Measurements from ENCODE around the gene TMEM187.

DNA sequence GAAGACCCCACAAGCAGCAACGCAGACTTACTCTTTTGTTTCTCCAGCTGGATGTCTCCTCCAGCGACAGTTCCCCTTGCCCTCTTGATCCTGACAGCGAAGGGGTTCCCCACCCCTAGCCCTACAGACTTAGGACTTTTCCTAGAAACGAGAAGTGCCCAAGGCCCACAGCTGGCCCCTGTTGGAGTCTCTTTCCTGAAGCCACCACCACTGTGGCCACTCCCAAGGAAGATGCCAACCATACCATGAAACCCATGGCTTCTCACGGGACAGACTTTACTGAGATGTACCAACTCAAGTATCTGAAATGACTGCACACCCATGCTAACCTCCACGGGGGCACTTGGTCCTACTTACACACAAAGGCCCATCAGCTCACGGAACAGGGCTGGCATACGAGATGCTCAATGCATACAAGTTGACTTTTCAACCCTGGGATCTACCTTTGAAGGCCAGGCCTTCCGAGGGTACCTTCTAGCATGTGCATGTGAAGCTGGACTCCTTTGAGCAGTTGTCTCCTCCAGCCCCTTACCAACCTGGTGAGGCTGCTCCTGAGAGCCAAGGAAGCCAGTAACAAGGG, 48.1 kb downstream of the TMEM187 start:
- TF ChIP-seq, protein P1, sequence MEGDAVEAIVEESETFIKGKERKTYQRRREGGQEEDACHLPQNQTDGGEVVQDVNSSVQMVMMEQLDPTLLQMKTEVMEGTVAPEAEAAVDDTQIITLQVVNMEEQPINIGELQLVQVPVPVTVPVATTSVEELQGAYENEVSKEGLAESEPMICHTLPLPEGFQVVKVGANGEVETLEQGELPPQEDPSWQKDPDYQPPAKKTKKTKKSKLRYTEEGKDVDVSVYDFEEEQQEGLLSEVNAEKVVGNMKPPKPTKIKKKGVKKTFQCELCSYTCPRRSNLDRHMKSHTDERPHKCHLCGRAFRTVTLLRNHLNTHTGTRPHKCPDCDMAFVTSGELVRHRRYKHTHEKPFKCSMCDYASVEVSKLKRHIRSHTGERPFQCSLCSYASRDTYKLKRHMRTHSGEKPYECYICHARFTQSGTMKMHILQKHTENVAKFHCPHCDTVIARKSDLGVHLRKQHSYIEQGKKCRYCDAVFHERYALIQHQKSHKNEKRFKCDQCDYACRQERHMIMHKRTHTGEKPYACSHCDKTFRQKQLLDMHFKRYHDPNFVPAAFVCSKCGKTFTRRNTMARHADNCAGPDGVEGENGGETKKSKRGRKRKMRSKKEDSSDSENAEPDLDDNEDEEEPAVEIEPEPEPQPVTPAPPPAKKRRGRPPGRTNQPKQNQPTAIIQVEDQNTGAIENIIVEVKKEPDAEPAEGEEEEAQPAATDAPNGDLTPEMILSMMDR (IDR thresholded peaks at IDR 0.05; ENCODE audit: insufficient read depth, low read depth, low read length), result no peak
- no peak for TF ChIP-seq EZH2 (IDR thresholded peaks at IDR 0.05; ENCODE audit: insufficient read depth, low read length)
